Ishikawa (cell line): ENCODE data around the gene PIGX.
A peak's percentile ranks its signal among the peaks of the same experiment; 100 is the strongest.

Experiments
- CEBPB ChIP-seq: IDR thresholded peaks from 2 replicates; pipeline ENCODE4 v1.6.1; 2012
- CREB1 ChIP-seq: IDR thresholded peaks from 2 replicates; pipeline ENCODE4 v1.6.1; 2012; ENCODE audit warnings: low read depth
- EGR1 ChIP-seq: IDR thresholded peaks from 2 replicates; pipeline ENCODE4 v1.6.1; 2012
- EP300 ChIP-seq: IDR thresholded peaks from 2 replicates; pipeline ENCODE4 v1.6.1; 2012; ENCODE audit warnings: borderline replicate concordance
- FOXM1 ChIP-seq: IDR thresholded peaks from 2 replicates; pipeline ENCODE4 v1.6.1; 2012; ENCODE audit warnings: low read depth, borderline replicate concordance
- NFIC ChIP-seq: IDR thresholded peaks from 2 replicates; pipeline ENCODE4 v1.6.1; 2012
- RAD21 ChIP-seq: IDR thresholded peaks from 2 replicates; pipeline ENCODE4 v1.6.1; 2012; ENCODE audit warnings: low read depth
- TAF1 ChIP-seq: IDR thresholded peaks from 2 replicates; pipeline ENCODE4 v1.6.1; 2012; ENCODE audit warnings: low read depth, mild to moderate bottlenecking
- TCF12 ChIP-seq: IDR thresholded peaks from 2 replicates; pipeline ENCODE4 v1.6.1; 2012; ENCODE audit warnings: low read depth
- TEAD4 ChIP-seq: IDR thresholded peaks from 2 replicates; pipeline ENCODE4 v1.6.1; 2012
- YY1 ChIP-seq: IDR thresholded peaks from 2 replicates; pipeline ENCODE4 v1.6.1; 2012; ENCODE audit warnings: low read depth
- ZBTB7A ChIP-seq: IDR thresholded peaks from 2 replicates; pipeline ENCODE4 v1.6.1; 2012; ENCODE audit warnings: low read depth
- TF ChIP-seq, protein P1 (sequence below): IDR thresholded peaks from 2 replicates; pipeline ENCODE4 v1.6.1; 2012
- TF ChIP-seq, protein P2 (sequence below): IDR thresholded peaks from 2 replicates; pipeline ENCODE4 v1.6.1; 2012; ENCODE audit warnings: low read depth, mild to moderate bottlenecking
- TF ChIP-seq, protein P3 (sequence below): IDR thresholded peaks from 2 replicates; pipeline ENCODE4 v1.6.1; 2012

PIGX gene

DNA sequence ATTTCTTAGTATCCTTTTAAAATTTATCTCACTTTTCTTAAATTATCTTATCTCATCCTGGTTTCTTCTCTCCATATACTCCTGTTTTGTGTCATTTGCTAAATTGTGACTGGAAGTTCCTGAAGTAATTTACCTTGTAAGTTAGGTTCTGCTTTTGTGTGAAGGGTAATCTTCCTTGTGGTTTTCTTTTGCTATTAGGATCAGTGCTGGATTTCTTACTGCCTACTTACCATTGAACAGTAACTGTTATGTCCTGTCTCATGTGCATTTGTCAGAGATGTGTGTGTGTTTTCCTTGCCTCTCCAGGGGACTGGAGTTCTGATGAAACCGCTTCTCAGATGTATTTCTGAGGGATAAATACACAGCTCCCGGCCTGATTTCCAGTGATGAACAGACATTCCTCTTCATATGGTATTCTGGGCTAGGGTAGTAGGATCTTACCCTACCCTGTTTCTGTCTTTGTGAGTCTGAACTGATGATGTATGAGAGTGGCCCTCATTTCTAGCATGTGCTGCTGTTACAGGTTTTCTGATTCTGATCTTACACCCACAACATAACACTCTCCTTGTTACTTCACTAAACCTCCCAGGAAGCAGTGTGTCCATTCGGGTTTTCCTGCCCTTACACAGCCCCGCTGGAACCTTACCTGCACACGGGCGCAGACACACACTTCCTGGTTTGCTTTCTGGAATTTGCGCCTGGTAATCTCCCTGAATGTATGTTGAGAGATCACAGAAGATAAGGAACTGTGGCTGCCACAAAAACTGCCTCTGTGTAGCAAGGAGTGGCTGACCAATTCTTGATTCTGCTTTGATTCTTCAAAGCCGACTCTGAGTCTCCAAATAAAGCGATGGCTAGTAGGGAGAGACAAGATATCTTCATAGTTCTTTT, 42.2 kb downstream of the PIGX start:
- TF ChIP-seq, protein P1, sequence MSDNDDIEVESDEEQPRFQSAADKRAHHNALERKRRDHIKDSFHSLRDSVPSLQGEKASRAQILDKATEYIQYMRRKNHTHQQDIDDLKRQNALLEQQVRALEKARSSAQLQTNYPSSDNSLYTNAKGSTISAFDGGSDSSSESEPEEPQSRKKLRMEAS: no peak
- TF ChIP-seq CREB1: no peak
- TF ChIP-seq CEBPB: no peak
- TF ChIP-seq, protein P2, sequence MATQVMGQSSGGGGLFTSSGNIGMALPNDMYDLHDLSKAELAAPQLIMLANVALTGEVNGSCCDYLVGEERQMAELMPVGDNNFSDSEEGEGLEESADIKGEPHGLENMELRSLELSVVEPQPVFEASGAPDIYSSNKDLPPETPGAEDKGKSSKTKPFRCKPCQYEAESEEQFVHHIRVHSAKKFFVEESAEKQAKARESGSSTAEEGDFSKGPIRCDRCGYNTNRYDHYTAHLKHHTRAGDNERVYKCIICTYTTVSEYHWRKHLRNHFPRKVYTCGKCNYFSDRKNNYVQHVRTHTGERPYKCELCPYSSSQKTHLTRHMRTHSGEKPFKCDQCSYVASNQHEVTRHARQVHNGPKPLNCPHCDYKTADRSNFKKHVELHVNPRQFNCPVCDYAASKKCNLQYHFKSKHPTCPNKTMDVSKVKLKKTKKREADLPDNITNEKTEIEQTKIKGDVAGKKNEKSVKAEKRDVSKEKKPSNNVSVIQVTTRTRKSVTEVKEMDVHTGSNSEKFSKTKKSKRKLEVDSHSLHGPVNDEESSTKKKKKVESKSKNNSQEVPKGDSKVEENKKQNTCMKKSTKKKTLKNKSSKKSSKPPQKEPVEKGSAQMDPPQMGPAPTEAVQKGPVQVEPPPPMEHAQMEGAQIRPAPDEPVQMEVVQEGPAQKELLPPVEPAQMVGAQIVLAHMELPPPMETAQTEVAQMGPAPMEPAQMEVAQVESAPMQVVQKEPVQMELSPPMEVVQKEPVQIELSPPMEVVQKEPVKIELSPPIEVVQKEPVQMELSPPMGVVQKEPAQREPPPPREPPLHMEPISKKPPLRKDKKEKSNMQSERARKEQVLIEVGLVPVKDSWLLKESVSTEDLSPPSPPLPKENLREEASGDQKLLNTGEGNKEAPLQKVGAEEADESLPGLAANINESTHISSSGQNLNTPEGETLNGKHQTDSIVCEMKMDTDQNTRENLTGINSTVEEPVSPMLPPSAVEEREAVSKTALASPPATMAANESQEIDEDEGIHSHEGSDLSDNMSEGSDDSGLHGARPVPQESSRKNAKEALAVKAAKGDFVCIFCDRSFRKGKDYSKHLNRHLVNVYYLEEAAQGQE: no peak
- no peak for TF ChIP-seq TAF1
- no peak for TF ChIP-seq FOXM1
- no peak for TF ChIP-seq ZBTB7A
- no peak for TF ChIP-seq YY1
- TF ChIP-seq EP300: no peak
- no peak for TF ChIP-seq RAD21
- TF ChIP-seq, protein P3, sequence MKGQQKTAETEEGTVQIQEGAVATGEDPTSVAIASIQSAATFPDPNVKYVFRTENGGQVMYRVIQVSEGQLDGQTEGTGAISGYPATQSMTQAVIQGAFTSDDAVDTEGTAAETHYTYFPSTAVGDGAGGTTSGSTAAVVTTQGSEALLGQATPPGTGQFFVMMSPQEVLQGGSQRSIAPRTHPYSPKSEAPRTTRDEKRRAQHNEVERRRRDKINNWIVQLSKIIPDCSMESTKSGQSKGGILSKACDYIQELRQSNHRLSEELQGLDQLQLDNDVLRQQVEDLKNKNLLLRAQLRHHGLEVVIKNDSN: no peak
- no peak for TF ChIP-seq TCF12
- no peak for TF ChIP-seq NFIC
- no peak for TF ChIP-seq EGR1
- TF ChIP-seq TEAD4: no peak

DNA sequence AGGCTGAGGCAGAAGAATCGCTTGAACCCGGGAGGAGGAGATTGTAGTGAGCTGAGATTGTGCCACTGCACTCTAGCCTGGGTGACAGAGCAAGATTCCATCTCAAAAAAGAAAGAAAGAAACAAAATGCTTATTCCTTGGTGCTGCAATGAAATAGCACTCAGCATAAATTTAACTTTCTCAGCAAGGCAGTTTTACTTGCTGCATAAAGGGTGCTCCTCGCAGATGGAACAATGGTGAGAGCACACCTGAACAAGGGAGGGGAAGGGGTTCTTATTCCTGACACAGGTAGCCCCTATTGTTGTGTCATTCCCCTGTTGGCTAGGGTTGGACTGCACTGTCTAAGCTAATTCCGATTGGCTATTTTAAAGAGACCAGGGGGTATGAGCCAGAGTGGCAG, 44.6 kb downstream of the PIGX start:
- TF ChIP-seq TAF1: no peak
- TF ChIP-seq, protein P3: peak; percentile 31; the same call in 1 of the 2 replicates

DNA sequence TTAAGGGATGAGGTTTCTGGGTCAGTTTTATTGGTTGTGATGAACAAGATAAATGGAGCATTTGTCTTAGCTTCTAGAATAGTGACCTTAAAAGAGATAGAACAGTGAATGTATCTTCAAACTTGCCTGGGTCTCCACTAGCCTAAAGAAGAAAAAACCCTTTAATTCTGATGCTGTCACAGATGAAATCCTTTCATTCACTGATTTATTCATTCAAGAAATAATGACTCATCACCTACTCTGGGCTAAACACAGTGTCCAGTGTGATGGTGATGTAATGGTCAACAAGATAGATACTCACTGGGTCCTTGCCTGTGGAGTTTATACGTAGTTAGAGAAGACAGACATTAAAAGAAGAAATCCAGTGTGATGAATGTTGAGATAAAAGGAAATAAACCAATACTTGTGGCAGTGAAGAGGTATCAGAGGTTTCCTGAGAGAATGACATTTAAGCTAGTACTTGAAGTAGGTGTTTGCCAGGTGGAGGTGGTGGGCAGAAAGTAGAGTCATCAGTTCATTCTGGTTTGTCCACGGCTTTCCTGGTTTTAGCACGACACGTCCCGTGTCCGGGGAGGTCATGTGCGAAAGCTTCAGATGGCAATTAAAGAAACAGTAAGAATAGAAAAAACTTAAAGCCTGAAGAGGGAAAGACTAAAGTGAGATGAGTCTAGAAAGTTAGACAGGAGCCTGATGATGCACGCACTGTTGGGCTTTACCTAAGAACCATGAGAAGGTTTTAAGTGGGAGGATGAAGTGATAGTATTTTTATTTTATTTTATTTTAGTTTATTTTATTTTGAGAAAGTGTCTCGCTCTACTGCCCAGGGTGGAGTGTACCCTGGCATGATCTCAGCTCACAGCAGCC, 45.9 kb downstream of the PIGX start:
- TF ChIP-seq TAF1: no peak
- no peak for TF ChIP-seq EP300
- no peak for TF ChIP-seq TEAD4
- no peak for TF ChIP-seq FOXM1
- no peak for TF ChIP-seq CEBPB
- TF ChIP-seq, protein P2: no peak
- TF ChIP-seq, protein P1: no peak

DNA sequence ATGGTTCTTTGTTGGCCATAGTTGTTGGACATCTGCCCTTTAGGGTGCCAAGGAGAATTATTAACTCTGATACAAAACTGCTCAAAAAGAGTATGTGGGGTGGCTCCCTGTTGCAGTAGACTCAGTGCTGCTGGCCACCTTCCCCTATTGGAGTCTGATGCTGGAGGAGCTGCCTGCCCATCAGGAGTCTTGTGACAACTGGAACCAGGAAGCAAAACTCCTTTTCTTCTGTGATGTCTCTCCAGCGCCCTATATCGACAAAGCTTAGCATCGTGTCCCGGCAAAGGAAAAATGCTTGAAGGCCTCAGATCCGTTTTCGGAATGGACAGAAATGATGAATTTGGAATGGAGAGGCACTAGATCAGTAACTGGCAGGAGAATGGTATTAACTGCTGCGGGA, 51.0 kb downstream of the PIGX start:
- TF ChIP-seq EP300: no peak
- TF ChIP-seq, protein P1: no peak
- TF ChIP-seq TEAD4: no peak
- TF ChIP-seq, protein P2: no peak
- no peak for TF ChIP-seq EGR1
- TF ChIP-seq RAD21: no peak
- no peak for TF ChIP-seq CREB1
- no peak for TF ChIP-seq CEBPB
- no peak for TF ChIP-seq TAF1
- no peak for TF ChIP-seq FOXM1
- TF ChIP-seq YY1: no peak
- TF ChIP-seq ZBTB7A: no peak
- TF ChIP-seq, protein P3: no peak
- TF ChIP-seq NFIC: no peak
- no peak for TF ChIP-seq TCF12
